Iris pigment epithelial cell (primary cell): ENCODE data around the gene NTRK3.
"Not testable (repeated sequence)": the region's sequence is repeated elsewhere in the genome, so short reads cannot be mapped to it uniquely, and the experiment has no call there.

ENCODE experiments used
- DNase-seq: peaks from one replicate; pipeline ENCODE4 v3.0.0-alpha.2; 2011; ENCODE audit warnings: low read depth

NTRK3 gene

DNA sequence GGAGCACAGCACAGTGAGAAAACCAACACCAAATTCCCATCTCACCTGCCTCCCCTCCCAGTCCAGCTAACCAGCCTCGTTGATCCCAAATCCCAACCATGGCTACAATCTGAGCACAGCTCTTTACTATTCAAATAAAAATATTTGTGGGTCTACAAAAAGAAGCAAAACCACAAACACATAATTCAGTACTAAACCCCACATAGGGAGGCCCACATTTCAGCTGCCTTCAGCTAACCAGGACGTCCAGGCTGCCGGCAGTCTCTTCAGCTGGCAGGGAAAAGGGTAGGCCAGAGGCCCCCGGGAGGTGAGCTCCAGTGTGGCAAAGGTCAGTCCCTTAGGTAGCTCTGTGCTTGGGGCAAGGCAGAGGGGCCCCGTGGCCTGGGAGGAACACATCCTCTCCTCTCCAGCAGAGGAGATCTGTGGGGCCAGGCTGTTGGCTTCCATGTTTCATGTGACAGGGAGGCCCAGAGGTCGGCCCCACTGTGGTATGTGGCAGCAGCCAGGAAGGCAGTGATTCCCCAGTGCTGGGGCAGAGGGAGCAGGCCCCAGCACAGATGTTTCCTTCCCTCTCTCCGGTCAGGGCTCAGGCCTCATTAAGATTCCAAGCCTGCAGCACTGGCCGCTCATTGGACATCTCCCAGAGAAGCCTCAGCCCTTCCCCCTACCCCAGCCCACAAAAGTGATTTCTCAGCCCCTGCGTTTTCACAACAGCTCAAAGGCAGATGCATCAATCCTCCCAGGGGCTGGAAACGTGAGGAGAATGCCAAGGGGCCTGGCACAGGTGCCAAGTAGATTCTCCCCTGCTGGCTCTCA, 381.4 kb downstream of the NTRK3 start:
- DNase-seq: no peak

GRCh38 chr15:87873516-87873915, 383.0 kb downstream of the NTRK3 start:
- DNase-seq: no peak

DNA sequence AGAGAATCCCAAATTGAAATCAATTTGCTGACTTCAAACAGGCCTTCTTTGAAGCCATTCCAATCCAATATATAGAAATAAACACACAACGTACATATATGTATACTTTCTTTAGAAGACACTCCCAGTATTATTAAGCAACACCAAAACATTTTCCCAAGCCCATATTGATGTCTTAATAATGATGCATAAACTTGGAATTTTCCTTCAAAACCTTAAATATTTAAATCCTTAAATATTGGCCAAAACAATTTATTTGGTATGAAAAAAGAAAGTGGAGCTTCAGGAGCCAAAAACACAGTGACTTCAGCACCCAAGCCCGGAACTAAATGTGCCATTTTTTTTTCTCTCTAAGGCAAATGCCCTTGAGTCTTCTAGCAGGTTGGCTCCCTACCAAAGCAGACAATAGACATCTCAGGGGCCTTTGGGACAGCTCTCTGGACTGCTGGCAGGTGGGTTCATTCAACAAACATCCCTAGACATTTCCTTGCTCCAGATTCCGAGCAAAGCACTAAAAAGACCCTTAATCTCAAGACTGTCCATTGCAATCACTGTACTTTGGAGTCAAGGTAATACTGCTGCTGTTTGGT, 384.7 kb downstream of the NTRK3 start:
- DNase-seq: no peak

GRCh38 chr15:87871258-87871681, 385.3 kb downstream of the NTRK3 start:
- peak; percentile 12 for DNase-seq

GRCh38 chr15:87866961-87867360, 389.6 kb downstream of the NTRK3 start:
- DNase-seq: no peak

GRCh38 chr15:87863152-87863551, 393.4 kb downstream of the NTRK3 start:
- no peak for DNase-seq

GRCh38 chr15:87860743-87861142, 395.8 kb downstream of the NTRK3 start:
- DNase-seq: no peak

GRCh38 chr15:87858651-87859050, 397.9 kb downstream of the NTRK3 start:
- DNase-seq: no peak

DNA sequence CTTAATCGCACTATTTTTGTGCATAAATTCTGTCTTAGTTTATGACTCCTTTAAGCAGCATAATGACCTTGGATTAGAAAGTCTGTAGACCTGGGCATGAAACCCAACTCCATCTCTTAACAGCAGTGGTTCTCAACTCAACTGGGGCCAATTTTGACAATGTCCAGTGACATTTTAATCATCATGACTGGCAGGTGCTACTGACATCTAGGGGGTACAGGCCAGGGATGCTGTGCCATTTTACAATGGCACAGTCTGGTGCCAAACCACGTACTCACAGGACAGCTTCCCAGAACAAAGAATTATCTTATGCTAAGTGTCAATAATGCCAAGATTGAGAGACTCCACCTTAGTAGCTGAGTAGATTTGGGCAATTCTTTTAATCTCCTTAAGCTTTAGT, 405.0 kb downstream of the NTRK3 start:
- DNase-seq: no peak

DNA sequence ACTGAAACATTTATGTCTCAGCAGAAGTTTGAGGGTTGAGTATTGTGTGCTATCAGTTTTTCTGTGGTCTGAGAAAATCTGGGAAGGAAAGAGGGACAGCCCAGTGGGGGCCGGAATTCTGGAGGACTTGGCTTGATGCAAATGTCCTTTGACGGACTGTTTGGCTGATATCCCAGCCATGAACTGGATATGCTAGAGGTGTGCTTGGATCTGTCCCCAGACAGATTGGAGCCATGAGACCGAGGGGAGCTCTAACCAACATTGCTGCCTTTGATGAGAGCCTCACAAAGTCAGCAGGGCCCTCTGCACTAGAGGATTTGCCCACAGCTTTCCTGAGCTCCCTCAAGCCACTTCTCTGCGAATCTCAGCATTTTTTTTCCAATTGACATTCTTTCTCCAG, 405.6 kb downstream of the NTRK3 start:
- DNase-seq: peak; percentile 9

GRCh38 chr15:87849181-87849580, 407.4 kb downstream of the NTRK3 start:
- no peak for DNase-seq

GRCh38 chr15:87848012-87848411, 408.5 kb downstream of the NTRK3 start:
- no peak for DNase-seq

- no peak for DNase-seq
Observed at GRCh38 chr15:87846746-87847145, 409.8 kb downstream of the NTRK3 start.

DNA sequence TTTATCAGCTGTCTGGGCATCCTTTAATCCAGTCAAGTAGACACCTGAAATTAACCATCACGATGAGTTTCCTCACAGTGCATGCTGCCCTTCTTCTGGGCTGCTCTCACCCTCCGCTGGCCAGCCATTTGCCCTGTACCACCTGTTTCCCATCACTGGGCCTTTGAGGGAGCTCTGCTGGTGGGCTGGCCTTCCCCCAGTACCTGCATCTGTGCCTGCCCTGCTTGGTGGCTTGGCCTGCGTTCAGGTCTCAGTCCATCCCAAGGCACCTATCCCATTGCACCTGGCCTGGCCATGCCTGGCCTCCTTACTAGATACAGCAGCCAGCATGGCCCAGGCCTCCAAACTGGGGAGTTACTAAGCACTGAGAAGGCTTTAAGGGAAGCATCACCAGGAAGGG, 413.2 kb downstream of the NTRK3 start:
- DNase-seq: no peak

- DNase-seq: no peak
Observed at GRCh38 chr15:87841426-87841998, 415.0 kb downstream of the NTRK3 start.

GRCh38 chr15:87835830-87836229, 420.7 kb downstream of the NTRK3 start:
- DNase-seq: not testable (repeated sequence)

GRCh38 chr15:87833333-87833732, 423.2 kb downstream of the NTRK3 start:
- not testable (repeated sequence) for DNase-seq

DNA sequence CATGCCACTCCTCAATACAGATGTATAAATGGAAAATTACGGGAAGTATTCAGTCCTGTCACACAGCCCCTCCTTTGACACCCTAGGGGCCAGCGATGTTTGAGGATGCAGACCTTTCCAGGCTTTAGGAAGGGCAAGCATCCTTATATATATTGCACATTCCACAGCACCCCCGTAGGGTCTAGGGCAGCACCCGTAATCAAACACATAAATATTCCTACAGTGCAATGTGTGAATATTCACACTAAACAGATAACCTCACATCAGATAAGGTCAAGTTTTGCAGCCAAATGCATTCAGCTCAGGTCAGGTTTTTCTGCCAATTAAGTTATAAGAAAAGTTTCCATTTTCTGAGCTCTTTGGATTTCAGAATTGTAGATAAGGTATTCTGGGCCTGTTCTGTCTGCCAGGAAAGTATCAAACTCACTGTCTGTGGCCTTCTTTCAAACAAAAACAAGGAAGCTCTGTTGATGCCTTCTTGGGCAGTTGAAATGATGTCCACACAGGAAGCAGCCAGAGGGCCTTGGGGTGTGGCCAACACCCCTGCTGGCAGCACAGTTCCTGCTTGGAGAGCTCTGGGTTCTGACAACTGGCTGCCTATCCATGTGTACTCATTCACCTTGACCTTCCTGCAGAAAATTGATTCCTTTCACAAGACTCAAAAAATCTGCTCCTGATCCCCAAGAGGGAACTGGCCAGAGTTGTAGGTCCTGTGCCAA, 427.0 kb downstream of the NTRK3 start:
- no peak for DNase-seq

DNA sequence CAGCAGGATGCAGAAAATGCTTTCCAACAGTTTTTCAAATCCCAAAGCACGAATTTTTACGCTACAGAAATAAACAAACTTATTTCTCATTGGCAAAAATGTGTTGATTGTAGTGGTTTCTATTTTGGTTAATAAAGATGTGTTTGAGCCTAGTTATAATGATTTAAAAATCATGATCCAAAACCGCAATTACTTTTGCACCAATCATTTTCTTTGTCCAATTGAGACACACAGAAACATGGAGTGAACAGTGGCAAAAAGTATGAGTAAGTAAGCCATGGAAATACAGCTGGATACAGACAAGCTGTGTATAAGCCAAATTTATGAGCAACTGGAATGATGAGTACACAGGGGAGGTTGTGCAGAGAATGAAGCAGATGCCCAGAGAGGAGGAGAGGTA, 427.9 kb downstream of the NTRK3 start:
- DNase-seq: no peak

- peak; percentile 47 for DNase-seq
Observed at GRCh38 chr15:87827131-87827530, 429.4 kb downstream of the NTRK3 start.

- no peak for DNase-seq
Observed at GRCh38 chr15:87826119-87826747, 430.3 kb downstream of the NTRK3 start.

GRCh38 chr15:87818756-87819155, 437.8 kb downstream of the NTRK3 start:
- no peak for DNase-seq
